Aorta (tissue), 5 donors: ENCODE measurements around the gene ABHD17A. TPM values are rescaled to one million over a fixed set of nuclear protein-coding genes. Genes with fewer than 3 reads are reported as not detected.
A peak's percentile ranks its signal among the peaks of the same experiment; 100 is the strongest.

Experiments used
- ATAC-seq: fragments of 200-7000 bp; cut with Tn5 transposase; one replicate; pipeline ENCODE4 v1.9.1; 2022; ENCODE audit warnings: moderate library complexity; ENCODE audit not compliant: low FRiP score
- DNase-seq, 2 donors: peaks; one replicate each; pipeline ENCODE4 v3.0.0-alpha.2; 2020
- H3K27ac ChIP-seq, 2 donors: one replicate each; pipeline ENCODE4 v1.5.1; 2013; ENCODE audit warnings: low read length in 2 of 2, mild to moderate bottlenecking in 2 of 2, moderate library complexity in 2 of 2, control low read depth in 1 of 2, inconsistent platforms in 1 of 2, low read depth in 1 of 2
- H3K27me3 ChIP-seq, 2 donors: one replicate each; pipeline ENCODE4 v1.6.1; 2013; ENCODE audit warnings: control low read depth in 1 of 2, low read length in 1 of 2, mild to moderate bottlenecking in 1 of 2, moderate library complexity in 1 of 2; ENCODE audit not compliant: insufficient read depth in 2 of 2, control insufficient read depth in 1 of 2
- H3K36me3 ChIP-seq, 2 donors: one replicate each; pipeline ENCODE4 v1.6.1; 2013; ENCODE audit warnings: control low read depth in 1 of 2, low read length in 1 of 2, mild to moderate bottlenecking in 1 of 2; ENCODE audit not compliant: insufficient read depth in 2 of 2, control insufficient read depth in 1 of 2
- H3K4me1 ChIP-seq, 2 donors: one replicate each; pipeline ENCODE4 v1.6.1; 2013; ENCODE audit warnings: low read length in 2 of 2, control low read depth in 1 of 2, mild to moderate bottlenecking in 1 of 2, moderate library complexity in 1 of 2; ENCODE audit not compliant: insufficient read depth in 2 of 2, control insufficient read depth in 1 of 2
- H3K4me3 ChIP-seq, 2 donors: one replicate each; pipeline ENCODE4 v1.5.1; 2013; ENCODE audit warnings: low read length in 2 of 2, control low read depth in 1 of 2, mild to moderate bottlenecking in 1 of 2
- H3K9me3 ChIP-seq: one replicate; pipeline ENCODE4 v1.6.1; 2013; ENCODE audit warnings: mild to moderate bottlenecking, low read length; ENCODE audit not compliant: control insufficient read depth
- WGBS, 2 donors: extraction: QIAGEN DNeasy Blood & Tissue Kit; methylation state at CpG; one replicate each; pipeline ENCODE4 v1.1.7; 2013; 5-methylcytosine and 5-hydroxymethylcytosine counted together
- intact Hi-C, 2 donors: fragments of 100-400 bp; cut with DNase I; formaldehyde crosslinking; loops; one replicate each; pipeline versions ENCODE4 v1.14.2 to v1.15.0; 2022
- polyA plus RNA-seq, 2 donors: library from polyadenylated mRNA; stranded (reverse); fragments of 200-250 nt; gene quantifications; one replicate each; pipeline ENCODE4 v1.2.3, GENCODE V29; 2013
- total RNA-seq, 2 donors: library from RNA; stranded (reverse); fragmentation: NEBNext Ultra II Directional; extraction: Animal tissue kit (Norgen Biotek cat#: 25700); gene quantifications; one replicate each; pipeline ENCODE4 v1.2.1, GENCODE V29; 2021
- donor health status: healthy with polysubstance abuse.
- donor health status: Bipolar disorder and iron deficiency.
- donor health status: DM: no; HTN: no; CAD: no.
- donor health status: DM: no; HTN: no; CAD: no.
- donor health status: DM: yes; HTN: yes; CAD: no.

The ABHD17A gene
- total and polyA plus RNA-seq, 4 donors: 48.8 to 116 (median 59.7) TPM

DNA sequence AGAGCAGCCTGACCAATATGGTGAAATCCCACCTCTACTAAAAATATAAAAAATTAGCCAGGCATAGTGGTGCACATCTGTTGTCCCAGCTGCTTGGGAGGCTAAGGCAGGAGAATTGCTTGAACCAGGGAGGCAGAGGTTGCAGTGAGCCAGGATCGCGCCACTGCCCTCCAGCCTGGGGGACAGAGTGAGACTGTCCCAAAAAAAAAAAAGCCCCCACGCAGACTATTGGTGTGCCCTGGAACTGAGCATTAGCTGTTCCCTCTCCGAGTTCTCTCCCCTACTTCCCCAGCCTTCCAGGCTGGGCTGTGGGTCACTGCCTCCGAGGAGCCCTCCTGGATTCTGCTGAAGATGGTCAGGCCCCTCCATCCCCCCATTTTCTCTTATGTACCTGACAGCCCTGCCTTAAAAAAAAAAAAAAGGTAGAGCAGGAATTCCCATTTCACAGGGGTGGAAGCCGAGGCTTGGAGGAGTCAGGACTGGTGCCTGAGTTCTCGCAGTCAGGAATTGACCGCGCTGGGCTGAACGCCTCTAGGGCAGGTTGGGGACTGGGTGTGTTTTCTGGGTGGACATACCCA is 21.8 kb upstream of the ABHD17A start:
- Histone ChIP-seq H3K27ac (no peak overlapping the region), H3K9me3 (no peaks in the 10 kb centered on the region), H3K4me3 (no peak overlapping the region), H3K36me3 (no peaks in the 10 kb centered on the region), H3K27me3 (no peaks in the 10 kb centered on the region), H3K4me1 (no peaks in the 10 kb centered on the region)
- 91 to 97% methylated on average over 10 of the region's 10 CpGs for WGBS, 2 donors
- intact Hi-C loops: no loop called here
- DNase-seq (no peak), ATAC-seq (no peak)

DNA sequence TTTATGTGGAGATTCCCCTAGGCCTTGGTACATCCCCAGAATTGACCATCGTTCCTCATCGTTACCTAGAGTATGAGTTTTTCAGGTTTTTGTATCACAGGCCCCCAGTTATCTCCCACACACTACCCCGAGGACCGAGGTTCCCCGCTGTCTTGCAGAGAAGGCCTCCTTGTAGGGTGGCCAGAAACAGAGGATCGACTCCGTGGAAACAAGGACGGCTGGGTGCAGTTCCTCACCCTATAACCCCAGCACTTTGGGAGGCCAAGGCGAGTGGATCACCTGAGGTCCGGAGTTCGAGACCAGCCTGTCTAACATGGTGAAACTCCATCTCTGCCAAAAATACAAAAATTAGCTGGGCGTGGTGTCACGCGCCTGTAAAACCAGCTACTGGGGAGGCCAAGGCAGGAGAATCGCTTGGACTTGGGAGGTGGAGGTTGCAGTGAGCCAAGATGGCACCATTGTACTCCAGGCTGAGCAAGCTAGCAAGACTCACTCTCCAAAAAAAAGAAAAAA is 20.6 kb upstream of the ABHD17A start:
- Histone ChIP-seq H3K4me1 (no peaks in the 10 kb centered on the region), H3K36me3 (no peaks in the 10 kb centered on the region), H3K27ac (no peak overlapping the region), H3K27me3 (no peaks in the 10 kb centered on the region), H3K4me3 (peak overlapping the region; percentile 43 to 75), H3K9me3 (no peaks in the 10 kb centered on the region)
- WGBS, 2 donors: 77 to 78% methylated on average over 15 of the region's 15 CpGs
- intact Hi-C loops: no loop called here
- ATAC-seq: no peak
- DNase-seq: no peak

DNA sequence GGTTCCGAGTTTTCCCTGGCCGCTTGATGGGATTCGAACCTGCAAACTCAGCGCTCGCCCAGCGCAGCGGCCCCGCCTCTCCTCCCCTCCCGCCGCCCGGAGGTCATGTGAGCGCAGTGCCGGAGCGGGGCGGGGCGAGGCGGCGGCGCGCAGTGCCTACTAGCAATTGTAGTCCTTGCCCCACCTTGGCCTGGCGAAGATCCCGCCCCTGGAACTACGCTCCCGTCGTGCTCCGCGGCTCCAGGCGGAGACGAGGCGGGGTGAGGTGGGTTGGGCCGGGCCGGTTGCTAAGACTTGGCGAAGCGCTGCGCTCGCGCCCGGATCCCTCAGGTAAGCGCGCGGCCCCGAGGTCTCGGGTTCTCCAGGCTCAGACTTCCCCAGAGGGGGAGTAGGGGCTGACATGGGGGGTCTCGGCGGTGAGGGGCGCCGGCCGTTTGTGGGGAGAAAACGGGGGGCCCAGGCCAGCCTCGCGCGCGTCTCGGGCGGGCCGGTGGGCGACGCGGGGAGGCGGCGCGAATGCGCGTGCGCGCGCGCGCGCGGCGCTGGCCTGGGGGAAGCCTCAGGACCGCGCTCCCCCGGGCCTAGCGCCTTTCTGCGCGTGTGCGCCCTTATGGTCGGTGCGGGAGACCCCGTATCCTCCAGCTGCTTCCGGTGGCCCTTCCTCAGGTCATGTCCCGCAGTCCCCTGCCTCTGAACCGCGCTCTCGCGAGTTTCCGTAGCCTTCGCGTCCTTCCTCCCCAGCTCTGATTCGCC is 20.0 kb upstream of the ABHD17A start, which contains the start of the genes ADAT3 and SCAMP4:
ADAT3 (plus strand) TSS at position 290 of the 753 bp plus-strand sequence. CDS start 6,649 bp downstream, outside the sequence.
SCAMP4 (plus strand) TSS at position 290 of the 753 bp plus-strand sequence. CDS start 9,621 bp downstream, outside the sequence.
- 1% methylated on average over 91 to 92 of the region's 92 CpGs for WGBS, 2 donors
- intact Hi-C loops: no loop called here
- H3K27me3 ChIP-seq: no peaks in the 10 kb centered on the region
- peak within 1 kb of the TSS; percentile 43 to 75 for H3K4me3 ChIP-seq
- no peaks in the 10 kb centered on the region for H3K9me3 ChIP-seq
- DNase-seq: peak; percentile 100
- H3K4me1 ChIP-seq: no peaks in the 10 kb centered on the region
- H3K36me3 ChIP-seq: no peaks in the 10 kb centered on the region
- peak within 1 kb of the TSS in 1 of 2 donors; percentile 28 for H3K27ac ChIP-seq
- ATAC-seq: peak; percentile 96

DNA sequence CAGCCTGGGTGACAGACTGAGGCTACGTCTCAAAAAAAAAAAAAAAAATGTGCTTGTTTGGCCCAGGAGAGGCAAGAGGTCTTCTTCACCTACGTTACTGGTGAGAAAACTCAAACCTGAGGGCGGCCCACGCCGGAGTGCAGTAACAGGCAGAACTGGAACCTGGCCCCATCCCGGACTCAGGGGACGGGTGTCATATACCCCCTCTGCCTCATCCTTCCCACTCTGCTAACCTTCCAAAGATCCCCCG is 19.5 kb upstream of the ABHD17A start:
- ATAC-seq (peak; percentile 0), DNase-seq (no peak)
- peak overlapping the region in 1 of 2 donors; percentile 20 for H3K27ac ChIP-seq
- no peaks in the 10 kb centered on the region for H3K36me3 ChIP-seq
- H3K27me3 ChIP-seq: no peaks in the 10 kb centered on the region
- no peak overlapping the region for H3K4me3 ChIP-seq
- H3K4me1 ChIP-seq: no peaks in the 10 kb centered on the region
- intact Hi-C loops: no loop called here
- WGBS, 2 donors: 26 to 32% methylated on average over 8 of the region's 8 CpGs
- H3K9me3 ChIP-seq: no peaks in the 10 kb centered on the region

DNA sequence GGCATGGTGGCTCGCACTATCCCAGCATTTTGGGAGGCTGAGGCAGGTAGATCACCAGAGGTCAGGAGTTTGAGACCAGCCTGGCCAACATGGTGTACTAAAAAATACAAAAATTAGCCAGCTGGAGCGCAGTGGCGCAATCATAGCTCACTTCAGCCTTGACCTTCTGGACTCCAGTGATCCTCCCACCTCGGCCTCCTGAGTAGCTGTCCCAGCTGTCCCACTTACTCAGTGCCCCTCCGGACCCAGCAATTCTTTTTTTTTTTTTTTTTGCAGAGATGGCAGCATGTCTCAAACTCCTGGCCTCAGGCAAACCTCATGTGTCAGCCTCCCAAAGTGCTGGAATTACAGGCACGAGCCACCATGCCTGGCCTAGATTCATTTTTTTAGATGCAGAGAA is 17.6 kb upstream of the ABHD17A start:
- Histone ChIP-seq H3K9me3 (no peaks in the 10 kb centered on the region), H3K4me1 (no peaks in the 10 kb centered on the region), H3K27me3 (no peaks in the 10 kb centered on the region), H3K27ac (peak overlapping the region in 1 of 2 donors; percentile 68), H3K36me3 (no peaks in the 10 kb centered on the region), H3K4me3 (no peak overlapping the region)
- DNase-seq: no peak
- WGBS, 2 donors: 60 to 62% methylated on average over 6 of the region's 6 CpGs
- intact Hi-C loops: no loop called here
- ATAC-seq: no peak

DNA sequence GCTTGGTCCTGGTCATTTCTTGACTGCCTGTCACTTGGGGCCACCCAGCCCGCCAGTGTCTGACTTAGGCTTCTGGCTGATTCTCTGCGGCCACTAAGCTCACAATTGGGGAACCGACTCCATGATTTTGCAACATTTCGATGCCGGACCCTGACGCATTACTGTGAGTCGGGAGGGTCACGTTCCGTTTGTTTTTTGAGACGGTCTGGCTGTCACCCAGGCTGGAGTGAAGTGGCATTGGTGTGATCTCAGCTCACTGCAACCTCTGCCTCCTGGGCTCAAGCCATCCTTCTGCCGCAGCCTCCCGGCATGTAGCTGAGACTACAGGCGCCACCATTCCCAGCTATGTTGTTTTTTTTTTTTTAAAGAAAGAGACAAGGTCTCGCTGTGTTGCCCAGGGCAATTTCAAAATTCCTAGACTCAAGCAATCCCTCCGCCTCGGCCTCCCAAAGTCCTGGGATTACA is 16.7 kb upstream of the ABHD17A start:
- H3K27ac ChIP-seq: no peak overlapping the region
- WGBS, 2 donors: 88 to 94% methylated on average over 16 of the region's 16 CpGs
- H3K4me3 ChIP-seq: no peak overlapping the region
- H3K4me1 ChIP-seq: no peaks in the 10 kb centered on the region
- no peaks in the 10 kb centered on the region for H3K9me3 ChIP-seq
- H3K36me3 ChIP-seq: no peaks in the 10 kb centered on the region
- no peaks in the 10 kb centered on the region for H3K27me3 ChIP-seq
- intact Hi-C loops: no loop called here
- DNase-seq (peak in 1 of 2 donors; percentile 87), ATAC-seq (no peak)

DNA sequence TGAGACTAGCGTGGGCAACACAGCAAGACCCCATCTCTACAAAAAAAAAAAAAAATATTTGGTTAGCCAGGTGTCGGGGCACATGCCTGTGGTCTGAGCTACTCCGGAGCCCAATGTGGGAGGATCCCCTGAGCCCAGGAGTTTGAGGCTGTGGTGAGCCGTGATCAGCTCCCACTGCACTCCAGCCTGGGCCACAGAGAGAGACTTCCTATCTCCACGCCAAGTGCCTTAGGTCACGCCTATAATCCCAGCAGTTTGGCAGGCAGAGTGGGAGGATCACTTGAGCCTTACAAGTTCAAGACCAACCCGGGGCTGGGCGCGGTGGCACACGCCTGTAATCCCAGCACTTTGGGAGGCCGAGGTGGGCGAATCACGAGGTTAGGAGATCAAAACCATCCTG is 11.2 kb upstream of the ABHD17A start:
- Histone ChIP-seq H3K36me3 (no peaks in the 10 kb centered on the region), H3K9me3 (no peaks in the 10 kb centered on the region), H3K27me3 (no peaks in the 10 kb centered on the region), H3K4me1 (no peaks in the 10 kb centered on the region), H3K4me3 (no peak overlapping the region), H3K27ac (no peak overlapping the region)
- WGBS, 2 donors: 88 to 89% methylated on average over 13 of the region's 13 CpGs
- intact Hi-C loops: no loop called here
- DNase-seq: no peak
- no peak for ATAC-seq

DNA sequence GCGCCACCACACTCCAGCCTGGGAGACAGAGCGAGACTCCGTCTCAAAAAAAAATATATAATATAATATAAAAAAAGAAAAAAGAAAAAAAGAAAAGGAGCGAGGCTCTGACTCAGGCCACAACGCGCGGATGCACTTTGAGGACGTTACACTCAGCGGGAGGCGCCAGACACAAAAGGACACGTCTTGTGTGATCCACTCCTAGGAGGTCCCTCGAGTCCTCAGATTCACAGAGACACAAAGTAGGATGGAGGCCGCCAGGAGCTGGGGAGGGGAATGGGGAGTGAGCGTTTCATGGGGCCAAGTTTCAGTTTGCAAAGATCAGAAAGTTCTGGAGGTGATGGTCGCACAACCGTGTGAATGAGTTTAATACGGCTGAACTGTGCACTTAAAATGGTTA is 8.5 kb upstream of the ABHD17A start:
- Histone ChIP-seq H3K9me3 (no peaks in the 10 kb centered on the region), H3K4me3 (no peak overlapping the region), H3K27ac (no peak overlapping the region), H3K36me3 (no peaks in the 10 kb centered on the region), H3K4me1 (no peaks in the 10 kb centered on the region), H3K27me3 (no peaks in the 10 kb centered on the region)
- intact Hi-C loops: no loop called here
- DNase-seq (no peak), ATAC-seq (no peak)
- 87% methylated on average over 17 of the region's 17 CpGs for WGBS, 2 donors

DNA sequence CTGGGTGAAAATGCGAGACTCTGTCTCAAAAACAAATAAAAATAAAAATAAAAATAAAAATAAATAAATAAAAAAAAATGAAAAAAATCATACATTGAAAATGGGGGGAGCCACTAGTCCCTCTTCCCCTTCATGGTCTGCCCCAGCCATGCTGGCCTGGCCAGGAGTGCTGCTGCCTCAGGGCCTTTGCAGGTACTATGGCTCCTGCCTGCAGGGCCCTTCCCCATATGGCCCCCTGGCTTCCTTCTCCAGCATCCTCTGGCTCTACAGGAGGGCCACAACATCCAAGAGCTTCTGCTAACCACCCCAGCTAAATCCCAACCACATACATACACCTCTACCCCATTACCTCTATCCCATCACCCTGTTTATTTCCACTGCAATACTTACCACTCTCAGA is 4.6 kb upstream of the ABHD17A start:
- ATAC-seq (no peak), DNase-seq (no peak)
- Histone ChIP-seq H3K36me3 (no peaks in the 10 kb centered on the region), H3K27ac (no peak overlapping the region), H3K4me3 (no peak overlapping the region), H3K9me3 (no peaks in the 10 kb centered on the region), H3K4me1 (no peaks in the 10 kb centered on the region), H3K27me3 (no peaks in the 10 kb centered on the region)
- intact Hi-C loops: no loop called here
- WGBS, 2 donors: 94 to 100% methylated on average over 1 of the region's 1 CpG
